ENCODE results near the gene LAMB1.
"Not testable (repeated sequence)": the region's sequence is repeated elsewhere in the genome, so short reads cannot be mapped to it uniquely, and the experiment has no call there.

The LAMB1 gene

GRCh38 chr7:107959527-107959898, 43.4 kb downstream of the LAMB1 start:
- H3K4me1 ChIP-seq (ENCODE audit: control insufficient read depth in 2 of 2, insufficient read depth in 1 of 2, low read depth in 1 of 2, low read length in 2 of 2) = no peaks in the 10 kb centered on the region
- H3K36me3 ChIP-seq (replicated peaks in 1 of 2; ENCODE audit: control insufficient read depth in 2 of 2, insufficient read depth in 2 of 2, low read length in 2 of 2) = peaks cover 45 to 83% of the 10 kb centered on the region in 2 donors

DNA sequence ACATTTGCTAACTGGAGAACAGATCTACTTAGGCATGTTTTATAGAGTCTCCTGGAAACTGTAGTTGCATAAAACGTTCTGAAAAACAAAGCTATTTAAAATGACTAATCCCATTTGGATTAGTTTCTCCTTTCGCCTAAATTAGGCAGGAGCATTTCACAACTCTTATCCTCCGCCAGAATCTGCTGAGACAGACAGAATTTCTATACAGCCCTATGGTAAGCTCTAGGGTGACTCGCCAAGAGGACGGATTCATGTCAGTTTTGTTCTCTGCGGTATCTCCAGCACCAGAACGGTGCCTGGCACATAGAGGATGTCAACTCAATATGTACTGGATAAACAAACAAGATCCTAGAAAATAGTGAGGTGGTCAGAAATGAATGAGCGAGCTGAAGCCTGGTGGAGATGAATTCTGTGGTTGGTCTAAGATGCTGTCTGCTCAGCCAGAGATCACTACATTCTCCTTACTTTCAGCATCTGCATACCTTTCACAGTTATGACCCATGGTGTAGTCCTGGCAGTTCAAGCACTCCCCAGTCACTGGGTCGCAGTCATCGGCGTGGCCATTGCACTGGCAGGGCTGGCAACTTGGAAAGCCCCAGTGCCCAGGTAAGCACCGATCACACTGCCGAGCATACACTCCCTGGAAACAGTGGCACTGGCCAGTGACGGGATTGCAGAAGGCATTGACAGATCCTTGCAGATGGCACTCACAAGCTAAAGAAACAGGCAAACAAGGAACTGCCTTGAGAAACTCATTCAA, 44.0 kb downstream of the LAMB1 start:
- H2BK120ac ChIP-seq (ENCODE audit: low read depth, low read length) = no peak overlapping the region
- H2BK12ac ChIP-seq (ENCODE audit: low read length) = no peak overlapping the region
- no peak overlapping the region for H2AK5ac ChIP-seq (ENCODE audit: low read depth, low read length)
- H3K4me3 ChIP-seq (ENCODE audit: low read length in 2 of 2) = no peak overlapping the region
- H4K8ac ChIP-seq (ENCODE audit: low read depth, low read length) = no peak overlapping the region
- H2BK5ac ChIP-seq (ENCODE audit: low read length) = no peak overlapping the region
- no peaks in the 10 kb centered on the region for H3K9me3 ChIP-seq (replicated peaks in 1 of 2; ENCODE audit: control insufficient read depth in 2 of 2, insufficient read depth in 1 of 2, low read depth in 1 of 2, low read length in 2 of 2)
- no peak overlapping the region for H3K27ac ChIP-seq (replicated peaks; ENCODE audit: low read length)
- peaks cover 42 to 79% of the 10 kb centered on the region in 2 donors for H3K36me3 ChIP-seq (replicated peaks in 1 of 2; ENCODE audit: control insufficient read depth in 2 of 2, insufficient read depth in 2 of 2, low read length in 2 of 2)
- H4K91ac ChIP-seq (ENCODE audit: low read depth, low read length, poor library complexity) = no peak overlapping the region
- no peak overlapping the region for H3K4ac ChIP-seq (ENCODE audit: low read length)
- no peak overlapping the region for H2AFZ ChIP-seq (ENCODE audit: low read length)
- no peak overlapping the region for H3K14ac ChIP-seq (ENCODE audit: low read length)
- H3K18ac ChIP-seq (ENCODE audit: low read length) = no peak overlapping the region
- H3K23ac ChIP-seq (ENCODE audit: low read depth, low read length, poor library complexity) = no peak overlapping the region
- no peaks in the 10 kb centered on the region for H3K27me3 ChIP-seq (ENCODE audit: control insufficient read depth in 3 of 3, insufficient read depth in 3 of 3, low read depth in 1 of 3, low read length in 3 of 3)
- WGBS, 2 donors (ENCODE audit: extremely low coverage in 2 of 2, insufficient read length in 2 of 2, insufficient replicate concordance in 1 of 2) = no CpG with 5 or more reads among the region's 14 CpGs
- H3K9ac ChIP-seq (ENCODE audit: low read depth, low read length, poor library complexity) = no peak overlapping the region
- peaks cover 0 to 1% of the 10 kb centered on the region in 2 donors for H3K4me1 ChIP-seq (ENCODE audit: control insufficient read depth in 2 of 2, insufficient read depth in 1 of 2, low read depth in 1 of 2, low read length in 2 of 2)
- no peak overlapping the region for H2BK15ac ChIP-seq (ENCODE audit: low read length)
- no peak overlapping the region for H3K4me2 ChIP-seq (ENCODE audit: insufficient read depth, low read length, poor library complexity, severe bottlenecking)
- H3K79me1 ChIP-seq (ENCODE audit: low read depth, low read length) = no peaks in the 10 kb centered on the region
- no peak for DNase-seq (ENCODE audit: low spot score)

More at GRCh38 chr7:107959527-107959898, 43.4 kb downstream of the LAMB1 start:
- Histone ChIP-seq H2BK12ac (ENCODE audit: low read length) (no peak overlapping the region), H3K79me1 (ENCODE audit: low read depth, low read length) (no peaks in the 10 kb centered on the region), H3K23ac (ENCODE audit: low read depth, low read length, poor library complexity) (no peak overlapping the region), H2BK120ac (ENCODE audit: low read depth, low read length) (no peak overlapping the region), H3K14ac (ENCODE audit: low read length) (no peak overlapping the region), H3K18ac (ENCODE audit: low read length) (no peak overlapping the region), H2AK5ac (ENCODE audit: low read depth, low read length) (no peak overlapping the region), H4K91ac (ENCODE audit: low read depth, low read length, poor library complexity) (no peak overlapping the region), H3K27ac (replicated peaks; ENCODE audit: low read length) (no peak overlapping the region), H3K9me3 (replicated peaks in 1 of 2; ENCODE audit: control insufficient read depth in 2 of 2, insufficient read depth in 1 of 2, low read depth in 1 of 2, low read length in 2 of 2) (no peaks in the 10 kb centered on the region), H2AFZ (ENCODE audit: low read length) (no peak overlapping the region), H3K4ac (ENCODE audit: low read length) (no peak overlapping the region), H3K4me3 (ENCODE audit: low read length in 2 of 2) (no peak overlapping the region), H2BK15ac (ENCODE audit: low read length) (no peak overlapping the region), H4K8ac (ENCODE audit: low read depth, low read length) (no peak overlapping the region), H3K4me2 (ENCODE audit: insufficient read depth, low read length, poor library complexity, severe bottlenecking) (no peak overlapping the region), H3K9ac (ENCODE audit: low read depth, low read length, poor library complexity) (no peak overlapping the region), H3K27me3 (ENCODE audit: control insufficient read depth in 3 of 3, insufficient read depth in 3 of 3, low read depth in 1 of 3, low read length in 3 of 3) (no peaks in the 10 kb centered on the region), H2BK5ac (ENCODE audit: low read length) (no peak overlapping the region)
- no CpG with 5 or more reads among the region's 10 CpGs for WGBS, 2 donors (ENCODE audit: extremely low coverage in 2 of 2, insufficient read length in 2 of 2, insufficient replicate concordance in 1 of 2)
- no peak for DNase-seq (ENCODE audit: low spot score)

GRCh38 chr7:107957436-107957835, 45.5 kb downstream of the LAMB1 start:
- Histone ChIP-seq H3K4me2 (ENCODE audit: insufficient read depth, low read length, poor library complexity, severe bottlenecking) (no peak overlapping the region), H4K91ac (ENCODE audit: low read depth, low read length, poor library complexity) (no peak overlapping the region), H2BK120ac (ENCODE audit: low read depth, low read length) (no peak overlapping the region), H3K9ac (ENCODE audit: low read depth, low read length, poor library complexity) (no peak overlapping the region), H3K4me3 (ENCODE audit: low read length in 2 of 2) (no peak overlapping the region), H3K4me1 (ENCODE audit: control insufficient read depth in 2 of 2, insufficient read depth in 1 of 2, low read depth in 1 of 2, low read length in 2 of 2) (peaks cover 2 to 8% of the 10 kb centered on the region in 2 donors), H3K4ac (ENCODE audit: low read length) (no peak overlapping the region), H3K27me3 (ENCODE audit: control insufficient read depth in 3 of 3, insufficient read depth in 3 of 3, low read depth in 1 of 3, low read length in 3 of 3) (no peaks in the 10 kb centered on the region), H3K27ac (replicated peaks; ENCODE audit: low read length) (no peak overlapping the region), H4K8ac (ENCODE audit: low read depth, low read length) (no peak overlapping the region), H2BK5ac (ENCODE audit: low read length) (no peak overlapping the region), H2BK12ac (ENCODE audit: low read length) (no peak overlapping the region), H3K23ac (ENCODE audit: low read depth, low read length, poor library complexity) (no peak overlapping the region), H3K18ac (ENCODE audit: low read length) (no peak overlapping the region), H3K36me3 (replicated peaks in 1 of 2; ENCODE audit: control insufficient read depth in 2 of 2, insufficient read depth in 2 of 2, low read length in 2 of 2) (peaks cover 38 to 78% of the 10 kb centered on the region in 2 donors), H2AFZ (ENCODE audit: low read length) (no peak overlapping the region), H3K79me1 (ENCODE audit: low read depth, low read length) (no peaks in the 10 kb centered on the region), H2BK15ac (ENCODE audit: low read length) (no peak overlapping the region), H3K14ac (ENCODE audit: low read length) (no peak overlapping the region), H3K9me3 (replicated peaks in 1 of 2; ENCODE audit: control insufficient read depth in 2 of 2, insufficient read depth in 1 of 2, low read depth in 1 of 2, low read length in 2 of 2) (no peaks in the 10 kb centered on the region), H2AK5ac (ENCODE audit: low read depth, low read length) (no peak overlapping the region)
- no CpG with 5 or more reads among the region's 2 CpGs for WGBS, 2 donors (ENCODE audit: extremely low coverage in 2 of 2, insufficient read length in 2 of 2, insufficient replicate concordance in 1 of 2)
- DNase-seq (ENCODE audit: low spot score) = no peak

DNA sequence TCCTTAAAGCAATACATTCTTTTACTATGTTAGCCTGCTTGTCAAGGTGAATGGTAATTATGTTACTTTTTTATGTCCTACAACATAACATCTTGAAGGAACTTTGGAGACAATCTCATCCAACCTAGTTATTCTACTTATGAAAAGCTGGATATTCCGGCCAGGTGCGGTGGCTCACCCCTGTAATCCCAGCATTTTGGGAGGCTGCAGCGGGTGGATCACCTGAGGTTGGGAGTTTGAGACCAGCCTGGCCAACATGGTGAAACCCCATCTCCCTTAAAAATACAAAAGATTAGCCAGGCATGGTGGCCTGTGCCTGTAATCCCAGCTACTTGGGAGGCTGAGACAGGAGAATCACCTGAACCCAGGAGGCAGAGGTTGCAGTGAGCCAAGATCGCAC, 46.0 kb downstream of the LAMB1 start:
- WGBS, 2 donors (ENCODE audit: extremely low coverage in 2 of 2, insufficient read length in 2 of 2, insufficient replicate concordance in 1 of 2) = no CpG with 5 or more reads among the region's 4 CpGs
- not testable (repeated sequence) for DNase-seq (ENCODE audit: low spot score); H3K79me1 ChIP-seq (ENCODE audit: low read depth, low read length); H3K9ac ChIP-seq (ENCODE audit: low read depth, low read length, poor library complexity); H3K9me3 ChIP-seq (replicated peaks in 1 of 2; ENCODE audit: control insufficient read depth in 2 of 2, insufficient read depth in 1 of 2, low read depth in 1 of 2, low read length in 2 of 2); H3K27ac ChIP-seq (replicated peaks; ENCODE audit: low read length); H4K91ac ChIP-seq (ENCODE audit: low read depth, low read length, poor library complexity); H2BK120ac ChIP-seq (ENCODE audit: low read depth, low read length); H2BK15ac ChIP-seq (ENCODE audit: low read length); H2BK5ac ChIP-seq (ENCODE audit: low read length); H3K27me3 ChIP-seq (ENCODE audit: control insufficient read depth in 3 of 3, insufficient read depth in 3 of 3, low read depth in 1 of 3, low read length in 3 of 3); H3K4ac ChIP-seq (ENCODE audit: low read length); H2AK5ac ChIP-seq (ENCODE audit: low read depth, low read length); H3K23ac ChIP-seq (ENCODE audit: low read depth, low read length, poor library complexity); H2BK12ac ChIP-seq (ENCODE audit: low read length); H2AFZ ChIP-seq (ENCODE audit: low read length); H3K18ac ChIP-seq (ENCODE audit: low read length); H3K4me2 ChIP-seq (ENCODE audit: insufficient read depth, low read length, poor library complexity, severe bottlenecking); H3K14ac ChIP-seq (ENCODE audit: low read length); H3K4me3 ChIP-seq (ENCODE audit: low read length in 2 of 2); H4K8ac ChIP-seq (ENCODE audit: low read depth, low read length)
- Histone ChIP-seq H3K4me1 (ENCODE audit: control insufficient read depth in 2 of 2, insufficient read depth in 1 of 2, low read depth in 1 of 2, low read length in 2 of 2) (peaks cover 2 to 10% of the 10 kb centered on the region in 2 donors), H3K36me3 (replicated peaks in 1 of 2; ENCODE audit: control insufficient read depth in 2 of 2, insufficient read depth in 2 of 2, low read length in 2 of 2) (peaks cover 36 to 79% of the 10 kb centered on the region in 2 donors)
